CD14-positive monocyte (primary cell): ENCODE results near the gene WDFY4. TPM values are rescaled to one million over a fixed set of nuclear protein-coding genes. Genes with fewer than 3 reads are reported as not detected.

Experiments
- DNase-seq, 3 donors: peaks; one replicate each; pipeline ENCODE4 v3.0.0-alpha.2; 2011 to 2022
- H2AFZ ChIP-seq: 2 replicates; pipeline ENCODE4 v1.6.0; 2012; ENCODE audit warnings: mild to moderate bottlenecking, low read depth, low read length, inconsistent platforms; ENCODE audit not compliant: insufficient read depth, poor library complexity, severe bottlenecking
- H3K27ac ChIP-seq, 2 donors: 1 replicate in 1 of 2; 2 replicates in 1 of 2; pipeline ENCODE4 v1.5.1; 2012 to 2013; ENCODE audit warnings: low read length in 2 of 2, control low read depth in 1 of 2, inconsistent platforms in 1 of 2, low read depth in 1 of 2, mild to moderate bottlenecking in 1 of 2
- H3K27me3 ChIP-seq, 2 donors: one replicate each; pipeline versions ENCODE4 v1.6.0 to v1.6.1; 2011 to 2013; ENCODE audit warnings: low read length in 2 of 2; ENCODE audit not compliant: control insufficient read depth in 2 of 2, insufficient read depth in 2 of 2
- H3K36me3 ChIP-seq, 2 donors: replicated peaks in 1 of 2; 1 replicate in 1 of 2; 2 replicates in 1 of 2; pipeline versions ENCODE4 v1.5.1 to v1.6.1; 2012 to 2013; ENCODE audit warnings: low read length in 2 of 2, control low read depth in 1 of 2, inconsistent platforms in 1 of 2, mild to moderate bottlenecking in 1 of 2; ENCODE audit not compliant: insufficient read depth in 2 of 2, control insufficient read depth in 1 of 2
- H3K4me1 ChIP-seq, 2 donors: 1 replicate in 1 of 2; 2 replicates in 1 of 2; pipeline versions ENCODE4 v1.5.1 to v1.6.1; 2012 to 2013; ENCODE audit warnings: low read length in 2 of 2, control low read depth in 1 of 2, inconsistent platforms in 1 of 2, mild to moderate bottlenecking in 1 of 2, moderate library complexity in 1 of 2; ENCODE audit not compliant: insufficient read depth in 2 of 2, control insufficient read depth in 1 of 2
- H3K4me2 ChIP-seq: replicated peaks from 2 replicates; pipeline ENCODE3; 2012; ENCODE audit warnings: low read length, moderate library complexity, mild to moderate bottlenecking; ENCODE audit not compliant: poor library complexity, severe bottlenecking; ENCODE audit errors: extremely low read depth
- H3K4me3 ChIP-seq, 3 experiments: fragments of 200-600 bp in 1 of 3; sonication (generic) in 1 of 3; replicated peaks in 1 of 3; 1 replicate in 2 of 3; 2 replicates in 1 of 3; pipeline ENCODE4 v1.5.1; 2011 to 2013; ENCODE audit warnings: low read length in 3 of 3, mild to moderate bottlenecking in 3 of 3, control low read depth in 2 of 3, low read depth in 2 of 3, inconsistent platforms in 1 of 3, moderate library complexity in 1 of 3
- H3K79me2 ChIP-seq: 2 replicates; pipeline ENCODE4 v1.6.0; 2012; ENCODE audit warnings: mild to moderate bottlenecking, control low read depth, inconsistent platforms, low read length, moderate library complexity; ENCODE audit not compliant: insufficient read depth
- H3K9ac ChIP-seq: 2 replicates; pipeline ENCODE4 v1.6.0; 2017; ENCODE audit warnings: low read length, mild to moderate bottlenecking; ENCODE audit not compliant: insufficient read depth, poor library complexity, severe bottlenecking
- H3K9me3 ChIP-seq, 2 donors: replicated peaks in 1 of 2; 1 replicate in 1 of 2; 2 replicates in 1 of 2; pipeline versions ENCODE4 v1.5.1 to v1.6.1; 2012 to 2013; ENCODE audit warnings: low read length in 2 of 2, control low read depth in 1 of 2; ENCODE audit not compliant: control insufficient read depth in 1 of 2, insufficient read depth in 1 of 2
- H4K20me1 ChIP-seq: 2 replicates; pipeline ENCODE4 v1.6.0; 2012; ENCODE audit warnings: mild to moderate bottlenecking, low read length, control low read depth, moderate library complexity; ENCODE audit not compliant: insufficient read depth
- H3K27ac Mint-ChIP-seq, 7 donors: one replicate each; pipeline ENCODE4 v1.8.0; 2020; ENCODE audit warnings: mild to moderate bottlenecking in 7 of 7, mixed read lengths in 7 of 7, moderate library complexity in 6 of 7, inconsistent platforms in 2 of 7
- H3K27me3 Mint-ChIP-seq, 3 donors: one replicate each; pipeline ENCODE4 v1.8.0; 2021 to 2022; ENCODE audit warnings: low read depth in 3 of 3, mild to moderate bottlenecking in 3 of 3, mixed read lengths in 3 of 3, moderate library complexity in 3 of 3, inconsistent platforms in 1 of 3
- H3K36me3 Mint-ChIP-seq, 2 donors: one replicate each; pipeline ENCODE4 v1.8.0; 2020; ENCODE audit warnings: mixed read lengths in 2 of 2, inconsistent platforms in 1 of 2, mild to moderate bottlenecking in 1 of 2
- H3K4me1 Mint-ChIP-seq: one replicate; pipeline ENCODE4 v1.8.0; 2020; ENCODE audit warnings: mild to moderate bottlenecking, mixed read lengths
- H3K4me3 Mint-ChIP-seq, 2 donors: one replicate each; pipeline ENCODE4 v1.8.0; 2020; ENCODE audit warnings: mild to moderate bottlenecking in 2 of 2, mixed read lengths in 2 of 2, moderate library complexity in 1 of 2
- H3K9me3 Mint-ChIP-seq, 7 donors: one replicate each; pipeline ENCODE4 v1.8.0; 2020 to 2022; ENCODE audit warnings: mixed read lengths in 7 of 7, mild to moderate bottlenecking in 6 of 7, moderate library complexity in 6 of 7, inconsistent platforms in 2 of 7
- CTCF ChIP-seq: fragments of 200-600 bp; IDR thresholded peaks from one replicate; pipeline ENCODE4 v1.8.0; 2022; ENCODE audit warnings: antibody characterized with exemption, mild to moderate bottlenecking
- WGBS: methylation state at CpG from one replicate; pipeline ENCODE4 v1.1.5; 2013; ENCODE audit warnings: missing lambda C conversion rate; ENCODE audit not compliant: insufficient coverage; 5-methylcytosine and 5-hydroxymethylcytosine counted together
- intact Hi-C, 2 donors: fragments of 100-400 bp; cut with micrococcal nuclease; formaldehyde crosslinking; loops; one replicate each; pipeline versions ENCODE4 v1.15.0 to v1.15.1; 2023
- polyA plus RNA-seq, 3 donors: library from polyadenylated mRNA; depleted of rRNA in 1 of 3; unstranded in 2 of 3; stranded (reverse) in 1 of 3; fragments of 300-500 nt in 2 of 3; fragments of >200 nt in 1 of 3; fragmentation: Illumina TruSeq in 2 of 3; gene quantifications; 1 replicate in 2 of 3; 2 replicates in 1 of 3; pipeline ENCODE4 v1.2.3, GENCODE V29; 2012 to 2021

WDFY4 gene
- polyA plus RNA-seq, 3 donors = 7.5 to 36.1 (median 9.8) TPM

- no peaks in the 10 kb centered on the region for H3K9me3 ChIP-seq
- H3K36me3 ChIP-seq = peaks cover 25 to 75% of the 10 kb centered on the region in 2 donors
- H3K27me3 ChIP-seq = no peaks in the 10 kb centered on the region
- peaks cover 22% of the 10 kb centered on the region for H4K20me1 ChIP-seq
- Mint-ChIP-seq H3K4me3 (no peak overlapping the region), H3K9me3 (peaks cover 0 to 4% (median 0%) of the 10 kb centered on the region in 7 donors), H3K27ac (peak overlapping the region in 2 of 7 donors; percentile 3 to 61), H3K27me3 (no peaks in the 10 kb centered on the region), H3K36me3 (peaks cover 37 to 54% of the 10 kb centered on the region in 2 donors), H3K4me1 (peaks cover 18% of the 10 kb centered on the region)
- 97% methylated on average over 5 of the region's 5 CpGs for WGBS
- no peak overlapping the region for H3K4me3 ChIP-seq
- peaks cover 13 to 14% of the 10 kb centered on the region in 2 donors for H3K4me1 ChIP-seq
- H2AFZ ChIP-seq = no peak overlapping the region
- intact Hi-C loops = no loop called here
- H3K4me2 ChIP-seq = no peak overlapping the region
- TF ChIP-seq CTCF = no peak
- no peak overlapping the region for H3K9ac ChIP-seq
- no peak for DNase-seq
- H3K79me2 ChIP-seq = peaks cover 30% of the 10 kb centered on the region
- H3K27ac ChIP-seq = no peak overlapping the region
These were observed 66.3 kb downstream of the WDFY4 start for GRCh38 chr10:48750991-48751390.

- peaks cover 0 to 2% (median 0%) of the 10 kb centered on the region in 7 donors for H3K9me3 Mint-ChIP-seq
- H3K27ac ChIP-seq = no peak overlapping the region
- no peak for TF ChIP-seq CTCF
- H3K4me2 ChIP-seq = no peak overlapping the region
- no peaks in the 10 kb centered on the region for H3K9me3 ChIP-seq
- peaks cover 18% of the 10 kb centered on the region for H3K4me1 Mint-ChIP-seq
- H3K27ac Mint-ChIP-seq = no peak overlapping the region
- whole genome bisulfite sequencing = 100% methylated on average over 4 of the region's 5 CpGs
- H3K9ac ChIP-seq = no peak overlapping the region
- peaks cover 30% of the 10 kb centered on the region for H3K79me2 ChIP-seq
- intact Hi-C loops = no loop called here
- no peak overlapping the region for H3K4me3 Mint-ChIP-seq
- no peak overlapping the region for H3K4me3 ChIP-seq
- DNase-seq = no peak
- no peaks in the 10 kb centered on the region for H3K27me3 Mint-ChIP-seq
- H3K4me1 ChIP-seq = peaks cover 13 to 14% of the 10 kb centered on the region in 2 donors
- H2AFZ ChIP-seq = no peak overlapping the region
- peaks cover 22% of the 10 kb centered on the region for H4K20me1 ChIP-seq
- peaks cover 21 to 67% of the 10 kb centered on the region in 2 donors for H3K36me3 ChIP-seq
- H3K27me3 ChIP-seq = no peaks in the 10 kb centered on the region
- H3K36me3 Mint-ChIP-seq = peaks cover 36 to 51% of the 10 kb centered on the region in 2 donors
These were observed 67.1 kb downstream of the WDFY4 start for GRCh38 chr10:48751730-48752129.
